Stomach (tissue), 4 donors: ENCODE data around the gene TENT4B.

ENCODE experiments used
- POLR2A ChIP-seq, 4 donors: fragments of 450-650 bp; IDR thresholded peaks; one replicate each; pipeline ENCODE4 v1.6.1; 2016; ENCODE audit warnings: antibody characterized with exemption in 4 of 4, control low read depth in 2 of 4, mild to moderate bottlenecking in 1 of 4, moderate library complexity in 1 of 4
- TF ChIP-seq, protein P1 (sequence below), 7 experiments: fragments of 450-650 bp in 4 of 7; fragments of 200-600 bp in 3 of 7; sonication (generic) in 3 of 7; IDR thresholded peaks; one replicate each; pipeline ENCODE4 v1.5.1; 2016 to 2019; ENCODE audit warnings: antibody characterized with exemption in 7 of 7, control low read depth in 2 of 7, mild to moderate bottlenecking in 1 of 7

DNA sequence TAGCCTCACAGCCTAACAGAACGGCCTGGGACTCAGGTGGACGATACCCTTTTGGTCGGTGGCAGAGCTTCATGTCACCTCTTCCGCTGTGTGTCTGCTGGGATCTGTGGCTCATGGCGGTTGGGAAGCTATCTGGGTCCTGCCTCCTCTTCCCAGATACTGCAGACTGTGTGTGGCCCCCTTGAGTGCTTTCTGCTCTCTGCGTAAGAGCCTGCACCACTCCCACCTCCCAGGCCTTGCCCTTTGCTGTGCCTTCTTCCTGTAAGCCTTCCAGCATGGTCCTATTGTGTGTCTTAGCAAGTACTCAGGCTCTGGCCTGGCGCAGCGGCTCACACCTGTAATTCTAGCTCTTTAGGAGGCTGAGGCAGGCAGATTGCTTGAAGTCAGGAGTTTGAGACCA is 95.7 kb downstream of the TENT4B start:
- no peak for TF ChIP-seq POLR2A (IDR thresholded peaks at IDR 0.05)
- TF ChIP-seq, protein P1, sequence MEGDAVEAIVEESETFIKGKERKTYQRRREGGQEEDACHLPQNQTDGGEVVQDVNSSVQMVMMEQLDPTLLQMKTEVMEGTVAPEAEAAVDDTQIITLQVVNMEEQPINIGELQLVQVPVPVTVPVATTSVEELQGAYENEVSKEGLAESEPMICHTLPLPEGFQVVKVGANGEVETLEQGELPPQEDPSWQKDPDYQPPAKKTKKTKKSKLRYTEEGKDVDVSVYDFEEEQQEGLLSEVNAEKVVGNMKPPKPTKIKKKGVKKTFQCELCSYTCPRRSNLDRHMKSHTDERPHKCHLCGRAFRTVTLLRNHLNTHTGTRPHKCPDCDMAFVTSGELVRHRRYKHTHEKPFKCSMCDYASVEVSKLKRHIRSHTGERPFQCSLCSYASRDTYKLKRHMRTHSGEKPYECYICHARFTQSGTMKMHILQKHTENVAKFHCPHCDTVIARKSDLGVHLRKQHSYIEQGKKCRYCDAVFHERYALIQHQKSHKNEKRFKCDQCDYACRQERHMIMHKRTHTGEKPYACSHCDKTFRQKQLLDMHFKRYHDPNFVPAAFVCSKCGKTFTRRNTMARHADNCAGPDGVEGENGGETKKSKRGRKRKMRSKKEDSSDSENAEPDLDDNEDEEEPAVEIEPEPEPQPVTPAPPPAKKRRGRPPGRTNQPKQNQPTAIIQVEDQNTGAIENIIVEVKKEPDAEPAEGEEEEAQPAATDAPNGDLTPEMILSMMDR (IDR thresholded peaks at IDR 0.05) = no peak
